HG03175 (cell line): Measurements from ENCODE around the gene STK24.

Experiments
- ATAC-seq: cut with Tn5 transposase; IDR thresholded peaks from one replicate; pipeline ENCODE4 v1.9.1; 2021; ENCODE audit warnings: mild to moderate bottlenecking, moderate library complexity; ENCODE audit not compliant: unreplicated experiment

STK24 gene

GRCh38 chr13:98396071-98396710 lies 180.7 kb downstream of the STK24 start:
- no peak for ATAC-seq
